GM18873 (cell line): ENCODE measurements around the gene PNPLA1.

ENCODE experiments used
- ATAC-seq: cut with Tn5 transposase; IDR thresholded peaks from one replicate; pipeline ENCODE4 v1.9.1; 2021; ENCODE audit warnings: mild to moderate bottlenecking, moderate library complexity, moderate number of reproducible peaks; ENCODE audit not compliant: unreplicated experiment, low FRiP score

Gene PNPLA1

GRCh38 chr6:36283608-36284007 lies 13.7 kb downstream of the PNPLA1 start:
- ATAC-seq: no peak

- ATAC-seq: no peak
These were observed 14.5 kb downstream of the PNPLA1 start for GRCh38 chr6:36284359-36284758.

GRCh38 chr6:36285187-36285671 lies 15.4 kb downstream of the PNPLA1 start:
- ATAC-seq: no peak

DNA sequence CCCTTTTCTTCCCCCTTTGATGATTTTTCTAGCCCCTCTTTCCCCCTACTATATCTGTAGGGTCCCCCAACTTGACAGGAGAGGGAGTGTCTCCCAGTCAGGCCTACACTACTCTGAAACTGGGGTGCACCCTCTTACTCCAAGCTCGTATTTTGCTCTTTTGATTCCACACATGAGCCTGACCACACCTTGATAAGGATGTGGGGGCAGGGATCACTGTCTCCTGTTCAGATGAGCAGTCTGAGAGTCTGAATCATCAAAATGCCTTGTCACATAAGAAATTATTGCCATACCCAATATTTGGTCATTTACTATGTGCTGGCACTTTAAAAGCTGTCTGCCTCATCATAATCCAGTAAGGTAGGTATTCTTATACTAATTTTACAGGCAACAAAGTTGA lies 15.9 kb downstream of the PNPLA1 start:
- no peak for ATAC-seq

GRCh38 chr6:36286858-36287257 lies 17.0 kb downstream of the PNPLA1 start:
- ATAC-seq: no peak

DNA sequence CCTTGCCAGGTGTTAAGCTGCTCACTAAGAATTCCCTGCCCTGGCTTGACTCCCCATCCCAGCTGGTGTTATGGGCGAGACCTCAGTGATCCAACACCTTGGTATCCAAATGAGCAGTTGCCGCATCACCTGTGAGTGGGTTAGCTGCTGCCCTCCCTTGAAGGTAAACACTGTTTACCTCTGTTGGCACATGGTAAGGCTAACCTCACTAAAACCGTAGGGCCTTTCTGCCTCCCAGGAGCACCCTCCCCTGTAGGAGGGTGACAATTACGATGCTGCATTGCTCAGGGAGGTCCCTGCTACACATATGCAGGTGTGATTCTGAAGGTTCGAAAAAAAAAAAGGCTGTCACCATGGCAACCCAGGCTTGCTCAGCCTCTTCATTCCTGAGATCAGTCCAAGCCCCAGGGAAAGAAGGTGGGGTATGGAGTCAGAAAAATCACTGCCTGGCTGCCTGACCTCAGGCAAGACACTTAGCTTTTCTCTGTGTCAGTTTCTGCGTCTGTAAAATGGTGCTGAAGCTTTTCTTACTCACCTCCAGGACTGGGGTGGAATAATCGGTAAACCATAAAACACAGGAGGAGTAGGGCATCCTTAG lies 19.5 kb downstream of the PNPLA1 start:
- no peak for ATAC-seq

DNA sequence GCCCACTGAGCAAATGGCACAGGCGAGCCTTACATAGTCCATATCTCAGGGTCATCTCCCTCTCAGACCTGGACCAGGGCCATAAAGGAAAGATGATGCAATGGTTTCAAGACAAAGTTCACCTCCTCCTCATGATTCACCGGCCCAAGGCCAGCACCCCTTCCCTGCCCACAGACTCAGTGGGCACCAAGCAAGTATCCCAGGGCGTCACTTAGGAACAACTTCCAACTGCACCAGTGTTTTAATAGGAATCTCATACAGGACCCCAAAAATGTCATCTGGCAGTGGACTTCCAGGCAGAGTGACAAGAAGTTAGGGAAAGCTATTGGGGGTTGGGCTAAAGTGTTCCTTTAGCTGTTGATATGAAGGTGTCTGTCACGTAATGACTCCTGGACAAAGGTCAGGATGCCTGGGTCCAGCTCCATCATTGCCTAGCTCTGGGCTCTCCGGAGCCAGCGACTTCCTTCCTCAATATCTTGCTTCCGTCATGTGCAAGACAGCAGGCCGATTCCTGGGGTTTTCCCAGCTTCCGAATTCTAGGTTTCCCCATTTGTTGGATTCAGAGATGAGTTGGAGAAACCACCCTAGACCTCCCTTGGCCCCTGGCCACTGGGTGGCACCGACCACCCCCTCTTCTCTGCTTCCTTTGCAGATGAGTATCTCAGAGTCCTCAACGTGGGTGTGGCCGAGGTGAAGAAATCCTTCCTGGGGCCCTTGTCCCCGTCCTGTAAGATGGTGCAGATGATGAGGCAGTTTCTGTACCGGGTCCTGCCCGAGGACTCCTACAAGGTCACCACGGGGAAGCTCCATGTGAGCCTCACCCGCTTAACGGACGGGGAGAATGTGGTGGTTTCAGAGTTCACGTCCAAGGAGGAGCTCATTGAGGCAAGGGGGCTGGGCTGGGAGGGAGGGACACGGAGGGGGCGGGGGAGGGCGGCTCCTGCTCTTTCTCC lies 21.1 kb downstream of the PNPLA1 start:
- ATAC-seq: no peak

DNA sequence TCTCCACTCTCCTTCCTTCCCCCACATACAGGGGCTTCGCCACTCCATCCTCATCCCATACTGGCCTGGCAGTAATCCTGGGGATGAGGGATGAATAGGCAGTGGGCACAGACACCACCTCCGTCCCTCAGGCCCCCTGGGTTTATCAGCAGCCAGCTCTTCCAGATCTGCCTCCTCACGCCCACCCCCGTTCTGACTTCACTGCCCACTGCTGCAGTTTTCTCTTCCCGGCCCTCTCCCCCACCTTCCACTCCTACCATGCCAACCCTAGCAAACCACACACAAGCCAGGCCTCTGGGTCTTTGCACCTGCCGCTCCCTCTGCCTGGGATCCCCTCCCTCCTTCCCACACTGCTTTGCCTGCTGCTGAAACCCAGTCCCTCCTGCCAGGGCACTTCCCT lies 22.3 kb downstream of the PNPLA1 start:
- ATAC-seq: no peak

DNA sequence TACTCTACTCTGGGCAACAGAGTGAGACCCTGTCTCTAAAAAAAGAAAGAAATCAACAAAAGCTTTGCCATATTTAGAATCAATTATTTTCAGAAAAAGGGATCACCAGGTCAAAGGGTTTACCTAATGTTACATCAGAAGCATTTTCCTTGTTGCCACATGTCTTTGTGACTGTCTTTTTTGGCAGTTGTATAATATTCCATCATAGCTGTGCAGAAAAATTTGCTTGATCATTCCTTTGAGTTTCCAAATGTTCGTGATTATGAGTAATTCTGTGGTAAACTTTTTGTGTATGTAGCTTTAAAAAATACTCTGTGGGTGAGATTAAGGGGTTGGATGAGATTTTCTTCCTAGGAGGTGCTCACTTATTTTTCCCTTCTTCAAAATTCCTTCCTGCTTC lies 26.4 kb downstream of the PNPLA1 start:
- no peak for ATAC-seq

DNA sequence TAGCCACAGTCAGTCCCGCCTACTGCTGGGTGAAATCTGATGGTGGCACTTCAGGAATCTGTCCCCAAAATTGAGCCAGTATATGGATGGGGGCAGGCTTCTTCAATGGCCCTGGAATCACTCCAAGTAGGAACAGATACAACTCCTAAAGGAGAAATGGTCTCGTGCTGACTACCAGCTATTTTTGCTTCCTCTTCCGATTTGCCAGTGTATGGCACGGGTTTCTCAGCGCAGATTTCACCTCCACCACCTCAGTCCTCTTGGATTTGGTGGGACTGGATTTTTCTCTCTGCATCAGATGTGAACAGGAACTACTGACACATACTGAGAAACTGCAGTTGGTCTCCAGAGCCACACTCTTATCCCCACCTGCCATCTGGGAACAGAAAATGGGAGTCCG lies 27.2 kb downstream of the PNPLA1 start:
- ATAC-seq: no peak

DNA sequence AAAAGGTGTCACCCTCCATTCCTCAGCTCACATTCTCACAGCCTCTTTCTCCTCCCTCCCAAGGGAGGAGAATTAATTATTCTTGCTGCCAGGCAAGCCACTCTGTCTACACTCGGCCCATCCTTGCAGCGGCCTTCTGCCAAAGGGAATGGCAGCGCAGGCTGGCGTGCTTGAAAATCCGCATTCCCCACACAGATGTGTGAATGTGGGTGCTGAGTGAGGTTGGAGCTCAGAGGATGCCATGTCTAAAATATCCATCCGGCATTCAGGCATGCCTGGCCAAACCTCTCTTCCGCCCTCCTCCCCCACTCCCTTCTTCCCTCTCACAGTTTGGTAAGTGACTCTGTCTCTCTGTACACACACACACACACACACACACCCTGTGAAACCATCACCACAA lies 27.7 kb downstream of the PNPLA1 start:
- ATAC-seq: no peak

- no peak for ATAC-seq
These were observed 28.2 kb downstream of the PNPLA1 start for GRCh38 chr6:36298027-36298426.

- ATAC-seq: no peak
These were observed 31.3 kb downstream of the PNPLA1 start for GRCh38 chr6:36301085-36301658.

DNA sequence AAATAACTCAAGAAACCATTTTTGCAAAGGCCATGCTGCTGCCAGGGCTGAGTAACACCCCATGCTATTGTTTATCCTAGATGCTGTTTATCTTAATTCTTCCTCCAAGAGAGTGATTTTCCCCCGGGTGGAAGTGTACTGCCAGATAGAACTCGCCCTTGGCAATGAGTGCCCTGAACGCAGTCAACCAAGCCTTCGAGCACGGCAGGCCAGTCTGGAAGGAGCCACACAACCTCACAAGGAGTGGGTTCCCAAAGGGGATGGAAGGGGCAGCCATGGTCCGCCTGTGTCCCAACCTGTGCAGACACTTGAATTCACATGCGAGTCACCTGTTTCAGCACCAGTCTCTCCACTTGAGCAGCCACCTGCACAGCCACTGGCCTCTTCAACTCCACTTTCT lies 31.9 kb downstream of the PNPLA1 start:
- ATAC-seq: no peak

DNA sequence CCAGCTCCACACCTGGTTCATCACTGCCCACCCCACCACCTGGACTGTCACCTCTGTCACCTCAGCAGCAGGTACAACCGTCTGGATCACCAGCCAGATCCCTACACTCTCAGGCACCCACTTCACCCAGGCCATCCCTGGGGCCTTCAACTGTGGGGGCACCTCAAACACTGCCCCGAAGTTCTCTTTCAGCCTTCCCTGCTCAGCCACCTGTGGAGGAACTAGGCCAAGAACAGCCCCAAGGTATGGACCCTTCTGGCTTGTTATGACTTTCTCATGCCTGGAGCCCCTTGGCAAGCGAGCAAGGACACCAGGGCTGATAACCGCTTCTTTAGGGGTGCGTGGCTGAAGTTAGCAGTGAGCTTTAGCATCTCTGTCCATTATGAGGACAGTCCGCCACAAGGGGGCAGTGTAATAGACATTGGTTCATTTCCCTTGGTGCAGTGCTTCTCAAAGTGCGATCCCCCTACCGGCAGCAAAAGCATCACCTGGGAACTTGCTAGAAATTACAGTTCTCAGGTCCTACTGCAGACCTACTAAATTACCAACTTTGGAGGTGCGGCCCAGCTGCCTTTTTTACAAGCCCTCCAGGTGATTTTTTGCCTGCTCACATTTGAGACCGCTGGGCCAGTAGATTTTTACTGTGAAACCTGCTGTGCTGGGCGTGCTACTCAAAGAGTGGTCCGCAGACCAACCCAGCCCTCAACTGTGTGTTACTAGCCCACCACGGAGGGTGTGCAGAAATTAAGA lies 32.5 kb downstream of the PNPLA1 start:
- ATAC-seq: peak; percentile 49

DNA sequence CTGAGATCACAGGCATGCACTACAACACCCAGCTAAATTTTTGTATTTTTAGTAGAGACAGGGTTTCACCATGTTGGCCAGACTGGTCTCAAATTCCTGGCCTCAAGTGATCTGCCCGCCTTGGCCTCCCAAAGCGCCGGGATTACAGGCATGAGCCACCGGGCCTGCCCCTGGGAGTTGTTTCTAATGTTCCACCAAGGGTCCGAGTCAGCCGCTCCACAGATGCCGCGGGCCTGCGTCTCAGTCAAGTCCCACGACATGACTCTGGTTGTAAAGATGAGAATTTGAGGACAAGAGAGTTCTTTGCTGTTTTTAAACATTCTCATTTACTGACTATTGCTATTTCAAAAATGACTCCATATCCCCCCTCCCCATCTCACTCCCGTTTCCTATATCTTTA lies 36.0 kb downstream of the PNPLA1 start:
- no peak for ATAC-seq

DNA sequence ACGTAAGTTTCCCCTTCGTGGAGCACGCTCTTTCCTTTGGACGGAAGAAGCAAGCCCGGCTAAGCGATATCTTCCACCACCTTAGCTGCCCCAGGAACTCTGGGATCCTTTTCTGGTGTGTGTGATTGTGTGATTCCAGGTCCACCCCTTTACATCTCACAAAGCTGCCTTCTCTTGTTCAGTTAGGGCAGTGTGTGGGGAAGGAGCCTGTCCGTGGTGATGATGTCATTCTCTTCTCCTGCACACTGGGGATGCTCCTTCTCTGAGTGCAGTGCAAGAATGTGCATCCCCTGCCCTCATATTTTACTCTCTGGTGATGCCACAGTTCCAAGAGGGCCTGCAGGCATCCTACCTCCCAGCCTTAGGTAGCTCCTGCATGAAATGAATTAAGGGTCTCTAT lies 36.5 kb downstream of the PNPLA1 start:
- no peak for ATAC-seq

DNA sequence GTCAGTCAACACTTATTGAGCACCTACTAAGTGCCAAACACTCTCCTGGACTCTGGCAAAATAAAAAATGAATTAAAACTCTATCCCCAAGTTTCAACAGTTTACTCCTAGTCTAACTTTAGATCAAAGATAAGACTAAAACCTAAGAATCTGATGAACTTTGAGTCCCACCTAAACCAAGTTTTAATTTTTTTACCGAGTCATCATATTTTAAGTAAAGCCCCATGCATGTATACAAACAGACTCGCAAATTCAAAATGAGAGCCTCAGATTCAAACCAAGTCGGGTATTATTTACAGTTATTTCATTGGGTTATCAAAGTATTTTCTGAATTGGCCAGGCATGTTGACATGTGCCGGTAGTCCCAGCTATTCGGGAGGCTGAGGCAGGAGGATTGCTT lies 38.7 kb downstream of the PNPLA1 start:
- ATAC-seq: no peak

DNA sequence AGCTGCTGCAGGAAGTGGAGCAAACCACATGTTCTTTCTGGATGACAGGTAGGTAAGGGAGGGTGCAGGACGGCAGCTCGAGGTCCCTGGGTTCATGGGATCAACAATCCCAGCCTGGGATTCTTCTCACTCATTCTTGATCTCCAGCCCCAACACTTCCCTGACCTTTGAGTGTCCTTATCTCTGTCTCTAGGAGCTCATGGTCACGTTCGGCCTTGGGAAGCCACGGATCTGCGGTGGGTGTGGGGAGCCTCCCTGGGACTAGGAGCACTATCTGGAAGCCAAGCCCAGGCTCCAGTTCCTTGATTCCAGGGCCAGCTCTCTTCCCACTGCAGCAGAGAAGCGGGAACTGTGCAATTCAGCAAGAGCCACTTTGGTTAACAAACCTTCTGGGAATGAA lies 39.3 kb downstream of the PNPLA1 start:
- ATAC-seq: no peak

DNA sequence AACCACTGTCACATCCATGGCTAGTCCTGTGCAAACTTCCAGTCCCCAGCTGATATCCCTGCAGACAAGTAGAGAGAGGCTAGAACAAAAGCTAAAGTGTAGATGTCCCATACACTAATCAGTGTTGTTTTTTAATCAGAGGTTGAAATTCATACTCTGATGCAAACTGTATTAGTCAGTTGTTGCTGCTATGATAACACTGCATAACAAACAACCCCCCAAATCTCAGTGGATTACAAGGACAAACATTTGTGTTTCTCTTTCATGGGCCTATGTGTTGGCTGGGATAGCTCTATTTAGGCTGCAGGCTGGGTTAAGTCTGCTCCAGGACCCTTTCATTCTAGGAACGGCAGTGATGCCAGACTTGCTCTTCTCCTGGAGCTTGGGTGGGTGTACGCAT lies 40.0 kb downstream of the PNPLA1 start:
- no peak for ATAC-seq
